NCI-H1092 treated with DMSO at 0.1 percent for 48 hours (cell line): ENCODE results near the gene PLPP3.
A peak's percentile ranks its signal among the peaks of the same experiment; 100 is the strongest.

Experiments used
- DNase-seq: peaks from one replicate; lab custom pipeline; 2025; lab: John Stamatoyannopoulos, UW

Gene PLPP3

DNA sequence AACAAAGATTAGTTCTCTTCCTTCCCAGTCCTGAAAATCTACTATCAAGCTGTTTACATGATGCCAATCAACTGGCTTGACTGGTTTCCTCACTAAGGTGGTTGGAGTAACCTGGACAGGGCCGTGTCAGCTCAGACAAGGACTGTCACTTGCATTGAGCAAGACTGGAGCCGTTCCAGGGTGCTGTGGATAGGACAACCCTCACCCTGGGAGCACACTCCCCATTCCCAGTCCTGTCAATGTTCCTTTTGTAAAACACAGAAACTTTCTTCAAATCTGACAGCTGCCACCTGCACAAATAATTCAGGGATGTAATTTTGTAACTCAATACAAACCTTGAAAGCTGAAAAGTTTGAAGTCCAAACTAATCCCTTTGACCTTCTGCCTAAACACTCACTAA is 31.4 kb downstream of the PLPP3 start:
- DNase-seq: no peak

DNA sequence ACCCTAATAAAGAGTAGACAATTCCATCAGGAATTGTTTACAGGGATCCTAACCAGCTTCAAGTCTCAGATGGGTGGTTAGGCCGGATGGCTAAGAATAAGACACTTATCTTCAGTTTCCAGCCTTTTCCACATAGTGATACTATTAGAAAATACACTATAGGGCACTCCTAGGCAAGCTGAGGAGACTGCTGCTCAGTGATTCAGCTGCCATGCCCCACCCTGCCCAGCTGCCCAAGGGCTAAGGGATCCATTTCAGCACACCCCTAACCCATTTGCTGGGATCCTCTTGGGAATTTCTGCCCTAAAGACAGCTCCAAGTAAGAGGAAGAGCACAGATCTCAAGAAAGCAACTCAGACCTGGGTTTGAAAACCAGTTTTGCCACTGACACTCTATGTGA is 31.9 kb downstream of the PLPP3 start:
- DNase-seq: no peak

DNA sequence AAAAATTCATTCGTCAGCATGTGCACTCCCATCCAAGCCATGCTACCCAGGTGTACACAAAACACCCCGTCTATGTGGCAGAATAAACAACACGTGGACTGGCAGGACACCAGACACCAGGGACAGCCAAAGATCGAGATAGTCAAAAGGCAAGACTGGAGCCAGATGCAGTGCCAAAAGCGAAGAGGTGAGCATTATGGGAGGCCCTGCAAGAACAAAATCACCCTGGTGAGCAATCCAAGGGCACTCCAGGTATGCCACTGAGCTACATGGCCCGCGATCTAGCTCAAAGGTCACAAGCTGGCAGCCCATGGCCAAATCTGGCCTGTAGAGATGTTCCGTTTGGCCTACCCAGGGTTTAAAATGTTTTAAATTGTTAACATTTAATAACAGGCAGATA is 33.7 kb downstream of the PLPP3 start:
- no peak for DNase-seq

DNA sequence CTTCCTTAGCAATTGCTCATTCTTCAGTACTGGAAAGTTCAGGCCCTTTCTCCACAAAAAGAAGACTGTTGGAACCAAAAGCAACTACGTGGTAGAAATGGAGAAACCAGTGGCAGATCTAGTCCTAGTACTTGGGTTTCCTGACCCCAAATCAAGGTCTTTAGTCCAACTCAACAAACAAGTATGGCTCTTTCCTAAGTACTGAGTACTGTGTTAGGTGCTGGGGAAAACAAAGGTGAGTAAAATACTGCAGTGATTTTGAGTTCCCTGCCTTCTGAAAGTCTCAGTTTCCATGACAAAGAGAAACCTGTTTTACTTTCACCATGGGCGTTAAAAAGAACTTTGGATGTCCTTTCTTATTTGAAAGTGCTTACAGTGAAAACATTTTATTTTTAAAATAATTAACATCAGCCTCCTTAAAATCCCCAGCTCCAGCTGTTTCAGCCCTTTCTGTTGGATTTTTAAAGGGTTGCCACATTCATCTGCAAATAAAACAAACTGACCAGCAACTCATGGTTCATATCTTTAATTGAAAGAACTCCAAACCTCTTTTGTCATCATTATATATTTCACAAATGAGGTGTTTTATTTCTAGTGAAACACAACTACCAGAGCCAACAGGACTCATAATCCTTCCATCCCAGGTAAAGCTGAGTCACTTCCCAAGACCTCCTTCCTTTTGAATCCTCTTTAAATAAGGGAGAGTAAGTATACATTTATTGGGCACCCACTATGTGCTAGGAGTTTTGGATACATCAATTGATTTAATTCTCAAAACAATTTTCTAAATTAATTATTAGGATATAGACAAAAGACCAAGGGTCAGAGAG is 35.4 kb downstream of the PLPP3 start:
- no peak for DNase-seq

DNA sequence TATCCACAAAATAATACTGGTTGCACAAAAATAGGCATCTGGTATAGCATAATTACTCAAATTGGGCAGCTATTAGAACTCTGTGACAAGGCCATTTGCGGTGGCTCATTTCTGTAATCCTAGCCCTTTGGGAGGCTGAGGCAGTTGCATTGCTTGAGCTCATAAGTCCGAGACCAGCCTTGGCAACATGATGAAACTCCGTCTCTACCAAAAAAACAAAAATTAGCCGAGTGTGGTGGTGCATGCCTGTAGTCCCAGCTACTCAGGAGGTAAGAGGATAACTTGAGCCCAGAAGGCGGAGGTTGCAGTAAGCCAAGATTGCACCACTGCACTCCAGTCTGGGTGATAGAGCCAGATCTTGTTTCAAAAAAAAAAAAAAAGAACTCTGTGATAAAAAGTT is 36.7 kb downstream of the PLPP3 start:
- DNase-seq: no peak

DNA sequence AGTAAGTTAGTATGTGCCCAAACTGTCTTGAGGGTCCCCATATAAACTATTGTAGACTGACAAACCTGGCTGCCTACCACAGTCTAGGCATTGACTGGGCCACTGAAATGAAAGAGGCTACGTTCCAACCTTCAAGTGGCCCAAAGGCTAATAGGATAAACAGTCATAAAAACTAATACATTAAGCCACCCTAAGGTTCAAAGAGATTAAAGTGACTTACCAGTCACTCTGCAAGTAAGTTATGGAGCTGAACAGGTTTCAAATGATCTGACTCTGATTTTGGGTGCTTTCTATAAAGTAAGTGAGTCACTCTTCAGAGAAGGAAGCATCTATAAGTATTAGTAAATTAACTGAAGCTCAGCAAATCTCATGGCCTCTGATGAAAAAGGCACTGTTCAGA is 38.0 kb downstream of the PLPP3 start:
- no peak for DNase-seq

DNA sequence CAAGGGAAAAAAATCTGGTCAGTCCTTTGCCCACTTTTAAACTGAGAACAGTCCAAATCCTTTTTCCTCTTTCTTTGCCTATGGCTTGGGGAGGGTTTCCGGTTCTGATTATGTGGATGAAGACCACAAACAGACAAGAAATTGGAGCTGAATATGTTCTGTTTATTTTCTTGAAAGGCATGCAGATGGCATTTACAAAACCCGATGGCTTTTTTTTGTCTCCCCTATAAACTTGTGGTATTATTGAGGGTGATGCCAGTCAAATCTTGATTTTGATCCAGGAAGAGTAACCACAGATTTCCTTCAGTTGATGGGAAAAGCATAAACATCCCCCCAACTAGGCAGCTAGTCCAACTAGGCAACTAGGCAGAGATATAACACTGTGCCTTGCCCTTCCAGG is 38.9 kb downstream of the PLPP3 start:
- no peak for DNase-seq

DNA sequence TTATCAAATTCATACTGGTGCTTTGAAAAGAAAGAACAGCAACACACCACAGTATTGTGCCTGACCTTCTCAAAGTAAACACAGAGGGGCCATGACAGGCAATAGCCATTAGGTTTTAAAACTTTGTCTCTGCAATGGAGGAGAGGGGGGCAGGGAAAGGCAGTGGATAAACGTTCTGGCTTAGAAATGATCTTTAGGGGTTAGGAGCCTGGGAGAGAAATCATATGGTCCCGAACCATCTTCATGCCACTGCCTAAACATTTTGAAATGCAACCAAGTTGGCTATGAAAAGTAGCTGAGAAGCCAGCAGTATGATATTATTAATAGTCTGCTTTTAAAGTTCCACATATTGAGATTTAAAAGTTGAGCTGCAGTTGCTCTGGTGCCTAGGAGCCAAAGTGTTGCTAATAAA is 39.8 kb downstream of the PLPP3 start:
- no peak for DNase-seq

DNA sequence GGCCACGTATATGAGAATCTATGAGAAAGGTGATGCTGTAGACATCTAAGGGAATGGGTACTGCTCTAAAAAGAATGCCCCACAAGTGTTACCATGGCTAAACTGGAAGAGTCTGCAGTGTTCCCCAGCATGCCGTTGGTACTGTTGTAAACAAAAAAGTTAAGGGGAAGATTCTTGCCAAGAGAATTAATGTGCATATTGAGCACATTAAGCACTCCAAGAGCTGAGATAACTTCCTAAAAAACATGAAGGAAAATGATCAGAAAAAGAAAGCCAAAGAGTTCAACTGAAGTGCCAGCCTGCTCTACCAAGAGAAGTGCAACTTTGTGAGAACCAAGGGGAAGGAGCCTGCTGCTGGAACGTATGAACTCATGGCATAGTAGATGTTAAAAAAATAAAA is 40.8 kb downstream of the PLPP3 start:
- no peak for DNase-seq

DNA sequence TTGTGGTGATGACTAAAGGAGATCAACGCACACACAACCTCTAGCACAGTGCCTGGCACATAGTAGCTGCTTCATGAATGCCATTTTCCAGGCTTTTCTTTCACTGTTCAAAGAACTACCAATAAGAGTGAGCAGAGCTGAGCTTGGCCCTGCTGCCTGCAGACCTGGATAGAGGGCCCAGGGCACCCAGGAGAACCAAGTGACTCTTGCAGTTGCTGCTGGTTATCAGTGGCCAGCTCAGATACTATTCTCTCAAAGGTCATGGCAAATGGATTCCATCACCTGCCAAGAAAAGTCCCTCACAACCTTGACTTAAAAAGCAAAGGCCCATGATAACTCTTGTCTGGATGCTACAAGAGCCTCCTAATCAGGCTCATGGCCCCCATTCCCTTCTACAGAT is 41.7 kb downstream of the PLPP3 start:
- no peak for DNase-seq

DNA sequence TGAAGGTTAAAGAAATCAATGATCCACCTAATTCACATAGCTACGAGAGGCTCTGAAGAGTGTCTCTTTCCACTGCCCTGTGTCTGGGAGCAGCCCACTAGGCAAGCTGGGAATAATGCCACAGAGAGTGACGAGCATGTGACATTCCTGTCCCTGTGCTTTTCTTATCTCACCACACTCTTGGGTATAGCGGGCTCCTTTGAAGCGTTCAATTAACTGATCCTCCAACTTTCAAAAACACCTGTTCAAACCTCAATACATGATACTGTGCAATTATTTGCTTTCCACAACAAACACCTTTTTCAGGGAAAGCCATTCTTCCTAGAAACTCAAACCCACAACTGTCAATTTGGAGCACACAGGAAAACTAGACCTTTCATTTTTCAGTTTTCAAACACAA is 43.4 kb downstream of the PLPP3 start:
- peak; percentile 50 for DNase-seq

DNA sequence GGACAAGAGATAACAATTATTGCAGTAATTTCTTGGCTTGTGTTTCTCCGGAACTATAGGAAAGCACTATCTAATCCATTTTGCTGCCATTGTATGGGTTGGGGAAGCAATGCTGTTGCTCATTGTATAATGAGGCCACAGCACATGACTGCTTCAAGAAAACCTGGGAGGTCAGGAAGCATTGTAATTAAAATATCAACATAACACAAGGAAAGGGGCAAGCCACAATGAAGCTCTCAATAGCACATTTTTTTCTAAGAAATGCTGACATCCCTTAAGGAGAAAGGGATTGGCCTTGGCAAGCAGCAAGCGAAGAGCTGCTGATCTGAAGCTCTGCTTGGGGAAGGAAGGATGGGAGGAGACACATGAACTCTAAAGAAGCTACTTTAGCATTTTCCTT is 44.0 kb downstream of the PLPP3 start:
- no peak for DNase-seq

DNA sequence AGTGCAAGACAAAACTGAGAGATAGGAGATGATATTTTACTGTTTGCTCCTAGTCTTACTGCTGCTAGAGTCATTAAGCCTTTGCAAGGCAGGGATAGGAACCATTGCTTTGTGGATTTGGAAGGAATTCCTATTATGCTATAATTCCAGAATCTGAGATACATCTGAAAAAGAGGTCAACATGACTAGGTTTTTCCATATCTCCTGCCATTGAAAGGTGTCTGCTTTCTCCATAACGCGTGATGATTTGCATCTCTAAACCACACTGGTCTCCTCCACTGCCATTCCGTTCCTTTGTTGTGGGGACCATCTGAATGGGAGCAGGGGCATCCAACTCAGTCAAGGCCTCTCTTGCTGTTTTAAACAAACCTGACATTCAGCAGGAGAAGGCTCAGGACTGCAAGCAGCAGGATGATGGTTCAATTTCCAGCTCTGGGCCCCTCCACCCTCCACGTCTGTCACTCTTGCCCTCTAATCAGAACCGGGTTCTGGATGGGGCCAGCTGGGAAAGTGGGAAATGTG is 45.2 kb downstream of the PLPP3 start:
- DNase-seq: no peak

DNA sequence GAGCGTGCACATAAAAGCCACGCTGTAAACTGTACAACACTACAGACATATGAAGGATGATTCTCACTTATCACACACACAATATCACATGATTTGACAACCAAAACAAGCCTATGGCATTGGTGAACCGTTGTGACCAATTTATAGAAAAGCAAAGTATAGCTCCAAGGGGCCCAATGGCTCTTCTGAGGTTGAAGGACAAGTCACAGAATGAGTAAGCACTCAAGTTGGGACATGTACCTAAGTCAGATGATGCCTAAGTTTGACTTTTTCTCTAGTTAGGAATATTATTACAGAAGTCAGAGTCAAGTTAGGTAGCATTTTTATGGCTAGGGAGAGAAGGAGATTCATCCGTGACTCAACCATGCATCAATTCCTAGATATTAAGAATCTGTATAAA is 45.7 kb downstream of the PLPP3 start:
- DNase-seq: no peak

DNA sequence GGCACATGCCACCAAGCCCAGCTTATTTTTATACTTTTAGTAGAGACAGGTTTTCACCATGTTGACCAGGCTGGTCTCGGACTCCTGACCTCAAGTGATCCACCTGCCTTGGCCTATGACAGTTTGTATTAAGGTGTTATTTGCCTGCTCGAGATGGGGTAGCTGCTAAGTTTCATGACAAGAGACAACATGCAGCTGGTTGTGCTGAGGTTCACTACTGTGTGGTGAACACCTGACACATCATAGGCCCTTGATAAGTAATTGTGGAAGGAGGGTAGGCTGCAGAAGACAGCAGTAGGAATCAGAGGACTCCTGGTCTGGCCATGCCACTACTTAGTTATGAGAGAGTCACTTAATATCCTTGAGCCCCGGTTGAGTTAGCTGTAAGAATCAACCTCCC is 46.2 kb downstream of the PLPP3 start:
- DNase-seq: no peak

DNA sequence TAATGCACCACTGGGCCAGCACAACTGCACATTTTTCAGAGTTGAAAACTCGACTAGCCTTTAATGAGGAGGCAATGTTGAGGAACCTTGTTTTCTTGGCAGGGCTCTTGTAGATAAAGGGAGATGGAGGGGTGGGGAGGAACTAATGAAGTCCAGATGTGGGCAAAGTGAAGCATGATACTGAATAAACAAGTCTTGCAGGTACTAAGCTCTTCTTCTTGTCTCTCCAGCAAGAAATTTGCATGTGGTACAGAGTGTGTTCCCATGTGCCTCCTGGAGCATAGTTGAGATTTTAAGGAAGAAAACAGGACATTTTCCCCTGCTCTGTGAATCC is 47.0 kb downstream of the PLPP3 start:
- no peak for DNase-seq

DNA sequence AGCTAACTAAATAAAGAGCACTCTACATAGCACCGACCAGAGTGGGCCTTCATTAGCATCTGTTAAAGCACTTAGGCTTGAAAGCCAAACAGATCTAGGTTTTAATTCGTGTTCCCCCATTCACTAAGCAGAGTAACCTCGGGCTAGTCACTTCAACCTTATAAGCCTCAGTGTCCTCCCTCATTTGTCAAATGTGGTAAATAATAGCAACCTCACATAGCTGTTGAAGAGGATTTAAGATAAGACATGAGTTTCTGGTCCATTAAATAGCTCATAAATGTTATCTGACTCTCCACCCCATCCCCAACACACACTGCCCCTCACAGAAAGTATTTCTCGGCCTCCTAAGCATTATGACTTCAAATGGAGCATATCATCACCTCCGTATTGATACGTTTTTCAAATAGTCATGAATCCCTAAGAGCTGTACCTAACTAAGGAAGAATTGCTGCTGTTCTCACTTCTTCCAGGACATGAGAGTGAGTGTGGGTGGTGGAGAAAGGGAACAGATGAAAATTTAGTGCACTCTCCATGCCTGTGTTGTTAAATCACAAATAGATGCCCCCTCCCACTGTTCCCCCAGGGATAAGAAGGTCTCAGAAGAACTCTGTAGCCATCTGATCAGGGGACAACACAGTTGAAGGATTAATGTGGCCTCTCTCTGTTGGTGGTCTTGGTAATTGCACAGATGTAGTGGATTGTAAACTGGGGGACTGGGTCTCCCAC is 47.6 kb downstream of the PLPP3 start:
- DNase-seq: peak; percentile 21

DNA sequence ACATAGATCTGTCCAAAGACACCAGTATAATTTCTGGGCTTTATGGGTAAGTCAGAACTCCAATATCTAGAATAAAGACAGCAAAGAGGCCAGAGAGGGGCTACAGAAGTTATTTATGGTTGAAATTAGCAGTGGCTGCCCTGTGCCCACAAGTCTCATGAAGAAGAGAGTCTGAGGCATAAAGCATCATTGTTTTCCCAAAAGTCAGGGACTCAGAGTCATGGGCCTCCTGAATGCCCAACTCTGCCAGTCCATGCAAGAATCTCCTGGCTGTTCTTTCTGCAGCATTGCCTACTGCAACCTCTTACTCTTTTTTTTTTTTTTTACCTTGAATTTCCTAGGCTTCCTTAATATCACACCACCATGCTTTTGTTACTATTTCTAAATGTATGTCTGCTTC is 49.6 kb downstream of the PLPP3 start:
- no peak for DNase-seq

DNA sequence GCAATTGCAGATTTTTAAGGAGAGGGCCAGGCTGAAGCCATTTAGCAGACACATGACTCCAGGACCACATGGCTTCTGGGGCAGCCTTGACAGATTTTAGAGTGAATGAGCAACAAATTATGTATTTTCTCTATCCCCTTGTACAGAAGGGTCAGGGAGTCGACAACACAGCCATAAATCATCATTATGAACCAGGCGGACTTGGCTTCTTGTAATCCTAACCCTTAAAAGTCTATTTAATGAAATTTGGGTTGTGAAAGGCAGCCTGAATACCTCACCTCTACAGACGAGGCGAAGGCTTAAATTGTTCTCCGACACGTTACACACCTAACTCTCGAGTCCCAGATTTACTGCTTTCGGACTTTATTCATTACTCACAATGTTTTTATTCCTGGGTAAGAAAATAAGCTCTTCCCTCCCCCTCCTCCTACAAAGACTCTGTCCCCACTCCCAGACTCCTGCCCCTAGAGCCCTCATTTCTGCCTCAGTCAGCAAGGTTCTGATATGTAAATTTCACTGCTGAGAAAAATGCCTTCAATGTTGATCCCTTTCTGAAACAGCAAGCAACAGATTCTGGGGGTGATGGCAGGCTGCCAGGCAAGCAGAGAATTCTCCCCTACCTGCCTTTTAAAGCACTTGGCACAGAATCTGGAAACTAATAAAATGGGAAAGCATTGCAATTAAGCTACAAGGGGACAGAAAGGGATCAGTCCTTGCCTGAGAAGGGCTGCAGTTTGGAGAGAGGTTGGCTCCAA is 51.6 kb downstream of the PLPP3 start:
- peak; percentile 84 for DNase-seq

DNA sequence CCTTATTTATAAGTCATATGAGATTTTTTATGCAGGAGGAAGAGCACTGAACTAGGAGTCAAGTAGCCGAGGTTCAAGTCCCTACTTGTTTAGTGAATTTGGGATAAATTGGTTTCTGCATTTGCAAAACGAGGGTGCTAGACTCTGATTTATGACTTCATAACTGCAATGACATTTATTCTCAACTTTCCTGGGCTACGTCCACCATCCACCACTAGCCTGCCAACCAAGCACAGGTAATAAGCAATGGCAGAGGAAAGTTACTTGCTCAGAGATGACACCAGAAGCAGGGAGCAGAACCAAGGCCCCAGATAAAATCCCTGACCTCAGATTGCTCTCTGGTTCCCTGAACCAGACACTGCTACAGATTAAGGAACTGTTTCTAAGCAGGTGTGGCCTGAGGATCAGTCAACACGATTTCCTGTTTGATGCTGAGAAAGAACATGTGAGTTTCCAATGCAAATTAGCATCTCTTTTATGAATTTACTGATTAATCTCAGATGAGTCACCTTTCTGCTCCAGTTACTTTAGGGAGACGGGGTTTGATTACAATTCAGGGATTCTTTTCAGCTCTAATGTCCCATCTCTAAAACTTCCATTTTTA is 52.7 kb downstream of the PLPP3 start:
- DNase-seq: no peak

DNA sequence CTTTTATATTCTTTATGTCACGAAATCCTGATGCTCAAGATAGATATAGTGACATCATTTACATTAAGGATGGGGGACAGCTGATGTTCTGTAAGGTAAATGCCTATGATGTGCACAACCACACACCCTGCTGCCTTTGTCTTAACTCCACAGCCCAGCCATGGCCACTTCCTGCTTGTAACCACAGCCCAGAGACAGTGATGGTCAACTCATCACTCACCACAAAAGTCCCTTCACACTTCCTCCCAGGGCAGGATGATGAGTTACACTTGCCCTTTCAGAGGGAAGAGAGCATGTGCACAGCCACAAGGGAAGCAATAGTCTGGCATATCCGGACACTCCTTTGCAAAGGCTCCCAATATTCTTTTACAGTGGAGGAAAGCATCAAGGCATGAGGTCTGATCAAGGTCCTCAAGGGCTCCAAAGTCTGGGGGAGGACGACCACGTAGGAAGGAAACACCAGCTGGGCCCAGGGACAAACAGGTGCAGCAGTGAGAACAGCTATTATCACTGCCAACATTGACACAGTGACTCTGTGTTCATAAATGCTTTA is 53.8 kb downstream of the PLPP3 start:
- DNase-seq: peak; percentile 35

DNA sequence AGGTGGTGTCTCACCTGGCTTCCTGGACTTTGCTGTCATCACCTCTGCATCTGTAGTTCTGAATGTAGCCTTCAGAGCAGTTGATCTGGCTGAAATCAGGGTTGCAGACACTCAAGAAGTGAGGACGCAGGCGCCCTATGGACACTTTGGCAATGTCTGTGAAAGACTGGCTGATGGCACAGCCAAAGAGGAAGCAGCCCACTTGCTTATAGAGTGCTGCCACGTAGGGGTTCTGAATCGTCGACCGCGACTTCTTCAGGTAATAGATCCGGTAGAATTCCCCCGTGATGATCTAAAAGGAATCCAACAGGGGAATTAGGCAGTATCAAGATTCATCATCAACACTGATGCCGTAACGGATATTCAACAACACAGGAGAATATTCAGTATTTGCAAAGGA is 55.1 kb downstream of the PLPP3 start:
- DNase-seq: no peak
